ENCODE measurements around the gene CT83. TPM values are rescaled to one million over a fixed set of nuclear protein-coding genes. Genes with fewer than 3 reads are reported as not detected.

Gene CT83
- total and polyA plus RNA-seq, 2 of the 8 experiments (the other 6 are each of a cell fraction or from before 2014, with no cell fraction given), result not detected

- CTCF ChIA-PET (ENCODE audit: partially characterized antibody), result no interaction called here
- no peak overlapping the region for H4K5ac ChIP-seq (ENCODE audit: insufficient read length, low read depth, low read length)
- no peak overlapping the region for H3K9ac ChIP-seq (replicated peaks in 1 of 4; ENCODE audit: extremely low read depth in 1 of 4, low read depth in 3 of 4, low read length in 3 of 4)
- no peaks in the 10 kb centered on the region for H3K79me1 ChIP-seq (ENCODE audit: low read depth, low read length)
- no peak overlapping the region for H2BK5ac ChIP-seq (ENCODE audit: low read depth, low read length)
- no peak overlapping the region for H4K8ac ChIP-seq (ENCODE audit: extremely low read depth, insufficient read depth, low read length)
- H3K9me3 ChIP-seq (ENCODE audit: insufficient read depth in 2 of 2, low read depth in 1 of 2, low read length in 1 of 2), result no peaks in the 10 kb centered on the region
- H2AK5ac ChIP-seq (ENCODE audit: low read depth, low read length), result no peak overlapping the region
- no peaks in the 10 kb centered on the region for H3K79me2 ChIP-seq (ENCODE audit: control insufficient read depth in 1 of 2, insufficient read depth in 2 of 2, low read length in 2 of 2)
- H2BK15ac ChIP-seq (ENCODE audit: low read length), result no peak overlapping the region
- H3K23ac ChIP-seq (ENCODE audit: insufficient read length), result no peak overlapping the region
- no peaks in the 10 kb centered on the region for H3K27me3 ChIP-seq (replicated peaks in 1 of 4; ENCODE audit: control insufficient read depth in 3 of 4, extremely low read depth in 1 of 4, insufficient read depth in 3 of 4, low read length in 3 of 4)
- H3K14ac ChIP-seq (ENCODE audit: insufficient read length), result no peak overlapping the region
- no peaks in the 10 kb centered on the region for H3K23me2 ChIP-seq (ENCODE audit: low read depth, low read length)
- TF ChIP-seq CTBP2 (IDR thresholded peaks at IDR 0.05; ENCODE audit: borderline replicate concordance, insufficient read depth, insufficient read length, low read length), result no peak
- no peak for TF ChIP-seq SP1 (IDR thresholded peaks at IDR 0.05; ENCODE audit: low read depth, low read length)
- TF ChIP-seq RFX5 (IDR thresholded peaks at IDR 0.05; ENCODE audit: borderline replicate concordance, low read depth, low read length), result no peak
- no peak for TF ChIP-seq SUZ12 (IDR thresholded peaks at IDR 0.05; ENCODE audit: low read length)
- no peak for TF ChIP-seq JUND (IDR thresholded peaks at IDR 0.05; ENCODE audit: low read length)
- TF ChIP-seq KDM1A (IDR thresholded peaks at IDR 0.05; ENCODE audit: borderline replicate concordance, low read length), result no peak
- no peak for TF ChIP-seq RAD21 (IDR thresholded peaks at IDR 0.05 in 1 of 2, conservative IDR thresholded peaks at IDR 0.05 in 1 of 2; ENCODE audit: low read depth in 2 of 2, low read length in 2 of 2)
- TF ChIP-seq ASH2L (IDR thresholded peaks at IDR 0.05; ENCODE audit: low read length), result no peak
- TF ChIP-seq JUN (IDR thresholded peaks at IDR 0.05; ENCODE audit: low read depth, low read length), result no peak
- TF ChIP-seq KDM4A (IDR thresholded peaks at IDR 0.05; ENCODE audit: low read depth, low read length, severe bottlenecking), result no peak
- TF ChIP-seq POU5F1 (IDR thresholded peaks at IDR 0.05; ENCODE audit: low read depth, low read length), result no peak
- TF ChIP-seq ATF3 (IDR thresholded peaks at IDR 0.05; ENCODE audit: insufficient read depth, low read depth, low read length), result no peak
- no peak overlapping the region for H3K18ac ChIP-seq (ENCODE audit: extremely low read depth, low read length)
- no peaks in the 10 kb centered on the region for H3K4me1 ChIP-seq (replicated peaks in 1 of 4; ENCODE audit: control insufficient read depth in 3 of 4, insufficient read depth in 4 of 4, low read length in 3 of 4)
- no peaks in the 10 kb centered on the region for H3K36me3 ChIP-seq (ENCODE audit: control insufficient read depth in 2 of 4, insufficient read depth in 4 of 4, low read length in 3 of 4)
- no peak overlapping the region for H2AFZ ChIP-seq (ENCODE audit: low read length)
- H3K27ac ChIP-seq (ENCODE audit: low read depth, low read length), result no peak overlapping the region
- no peak overlapping the region for H2BK20ac ChIP-seq (ENCODE audit: low read length)
- H2BK120ac ChIP-seq (replicated peaks; ENCODE audit: low read depth, low read length), result no peak overlapping the region
- FAIRE-seq (no peak), DNase-seq (ENCODE audit: low read depth in 1 of 2, low spot score in 2 of 2) (no peak)
- no peak overlapping the region for H3K4me3 ChIP-seq (ENCODE audit: extremely low read depth in 1 of 4, insufficient read depth in 2 of 4, low read depth in 3 of 4, low read length in 4 of 4)
- H3K4ac ChIP-seq (replicated peaks; ENCODE audit: insufficient read length, low read depth, low read length), result no peak overlapping the region
- H4K91ac ChIP-seq (replicated peaks; ENCODE audit: insufficient read length, low read length), result no peak overlapping the region
- no peak overlapping the region for H3K56ac ChIP-seq (replicated peaks; ENCODE audit: insufficient read length, low read depth, low read length)
- no peak overlapping the region for H3K4me2 ChIP-seq (ENCODE audit: insufficient read depth in 1 of 2, low read depth in 2 of 2, low read length in 2 of 2)
- no peaks in the 10 kb centered on the region for H4K20me1 ChIP-seq (replicated peaks in 1 of 2; ENCODE audit: control insufficient read depth in 1 of 2, insufficient read depth in 2 of 2, low read length in 2 of 2)
- POLR2A ChIA-PET (ENCODE audit: partially characterized antibody), result no interaction called here
- H2BK12ac ChIP-seq (ENCODE audit: low read depth, low read length), result no peak overlapping the region
These were observed 27.2 kb downstream of the CT83 start for GRCh38 chrX:116435597-116435996.

Data from H1 (cell line).